Activated CD4-positive, alpha-beta T cell treated with anti-CD3 and anti-CD28 coated beads, Interleukin-2, Interleukin-4, amounts not matched to agents 100 ng/mL and 50 ng/mL, durations not matched to agents 16 hours and 8 hours (primary cell): ENCODE measurements around the gene SOX10.

Experiments used
- DNase-seq: peaks from one replicate; pipeline ENCODE4 v3.0.0-alpha.2; 2020; ENCODE audit warnings: low spot score

SOX10 gene

GRCh38 chr22:38016182-38017151, 32.1 kb upstream of the SOX10 start:
- DNase-seq: no peak

GRCh38 chr22:38014083-38014482, 29.7 kb upstream of the SOX10 start:
- DNase-seq: no peak

GRCh38 chr22:38012604-38013072, 28.3 kb upstream of the SOX10 start:
- no peak for DNase-seq

- no peak for DNase-seq
Observed at GRCh38 chr22:38009000-38009806, 24.8 kb upstream of the SOX10 start.

- DNase-seq: no peak
Observed at GRCh38 chr22:38007330-38007902, 23.1 kb upstream of the SOX10 start.

- no peak for DNase-seq
Observed at GRCh38 chr22:38006906-38007305, 22.6 kb upstream of the SOX10 start.

- no peak for DNase-seq
Observed at GRCh38 chr22:38005943-38006342, 21.6 kb upstream of the SOX10 start.

- DNase-seq: no peak
Observed at GRCh38 chr22:37999640-38000272, 15.4 kb upstream of the SOX10 start.

GRCh38 chr22:37999236-37999635, 14.9 kb upstream of the SOX10 start:
- DNase-seq: no peak

GRCh38 chr22:37998543-37998942, 14.2 kb upstream of the SOX10 start:
- DNase-seq: no peak

- no peak for DNase-seq
Observed at GRCh38 chr22:37996515-37997246, 12.3 kb upstream of the SOX10 start.

- no peak for DNase-seq
Observed at GRCh38 chr22:37996079-37996478, 11.7 kb upstream of the SOX10 start.

GRCh38 chr22:37995460-37995859, 11.1 kb upstream of the SOX10 start:
- DNase-seq: no peak

- DNase-seq: no peak
Observed at GRCh38 chr22:37994982-37995381, 10.6 kb upstream of the SOX10 start.

- no peak for DNase-seq
Observed at GRCh38 chr22:37994049-37994448, 9.7 kb upstream of the SOX10 start.

GRCh38 chr22:37991731-37992442, 7.5 kb upstream of the SOX10 start:
- no peak for DNase-seq

GRCh38 chr22:37990862-37991261, 6.5 kb upstream of the SOX10 start:
- DNase-seq: no peak

GRCh38 chr22:37990301-37990700, 5.9 kb upstream of the SOX10 start:
- DNase-seq: no peak

GRCh38 chr22:37989146-37990045, 5.0 kb upstream of the SOX10 start:
- DNase-seq: no peak

- DNase-seq: no peak
Observed at GRCh38 chr22:37986371-37986770, 2.0 kb upstream of the SOX10 start.
